Common myeloid progenitor, CD34-positive (primary cell): Measurements from ENCODE around the gene TOR4A.

Experiments
- CTCF ChIA-PET: fragments of 350-600 bp; sonication (Branson Sonifier 250); formaldehyde crosslinking; loops from one replicate; lab custom pipeline; 2021; ENCODE audit warnings: antibody characterized with exemption; lab: Charles Lee
- POLR2A ChIA-PET: fragments of 350-600 bp; sonication (Branson Sonifier 250); formaldehyde crosslinking; loops from one replicate; lab custom pipeline; 2021; ENCODE audit warnings: antibody characterized with exemption; lab: Charles Lee
- DNase-seq, 3 donors: peaks; one replicate each; pipeline versions ENCODE4 v3.0.0 to v3.0.0-alpha.2; 2013
- H3K27ac ChIP-seq, 2 experiments: 1 replicate in 1 of 2; 2 replicates in 1 of 2; pipeline ENCODE4 v1.7.0; 2013; ENCODE audit warnings: inconsistent platforms in 2 of 2, low read length in 2 of 2, mild to moderate bottlenecking in 2 of 2, low read depth in 1 of 2, moderate library complexity in 1 of 2; ENCODE audit not compliant: severe bottlenecking in 2 of 2, insufficient read depth in 1 of 2, poor library complexity in 1 of 2
- H3K27me3 ChIP-seq, 5 experiments: replicated peaks in 2 of 5; 1 replicate in 3 of 5; 2 replicates in 2 of 5; pipeline versions ENCODE4 v1.6.1 to v1.7.0; 2013; ENCODE audit warnings: low read length in 4 of 5, mild to moderate bottlenecking in 2 of 5, moderate library complexity in 2 of 5, inconsistent platforms in 1 of 5; ENCODE audit not compliant: insufficient read depth in 5 of 5, control insufficient read depth in 4 of 5
- H3K36me3 ChIP-seq, 4 experiments: 1 replicate in 2 of 4; 2 replicates in 2 of 4; pipeline versions ENCODE4 v1.6.1 to v1.7.0; 2013; ENCODE audit warnings: low read length in 3 of 4, control low read depth in 1 of 4, mild to moderate bottlenecking in 1 of 4; ENCODE audit not compliant: control insufficient read depth in 4 of 4, insufficient read depth in 4 of 4
- H3K4me1 ChIP-seq, 4 experiments: 1 replicate in 3 of 4; 2 replicates in 1 of 4; pipeline versions ENCODE4 v1.6.1 to v1.7.1; 2013; ENCODE audit warnings: low read length in 3 of 4, mild to moderate bottlenecking in 3 of 4, control low read depth in 1 of 4, inconsistent platforms in 1 of 4, moderate library complexity in 1 of 4; ENCODE audit not compliant: control insufficient read depth in 4 of 4, insufficient read depth in 4 of 4; ENCODE audit errors: control extremely low read depth in 1 of 4
- H3K4me3 ChIP-seq, 7 experiments: 1 replicate in 4 of 7; 2 replicates in 3 of 7; pipeline versions ENCODE4 v1.5.1 to v1.7.0; 2013; ENCODE audit warnings: mild to moderate bottlenecking in 7 of 7, low read length in 6 of 7, moderate library complexity in 6 of 7, inconsistent platforms in 2 of 7, low read depth in 2 of 7, control low read depth in 1 of 7; ENCODE audit not compliant: insufficient read depth in 4 of 7, control insufficient read depth in 1 of 7; ENCODE audit errors: extremely low read depth in 1 of 7
- H3K9me3 ChIP-seq, 5 experiments: 1 replicate in 4 of 5; 2 replicates in 1 of 5; pipeline versions ENCODE4 v1.6.1 to v1.7.1; 2013; ENCODE audit warnings: low read length in 4 of 5, mild to moderate bottlenecking in 2 of 5, inconsistent platforms in 1 of 5, low read depth in 1 of 5, moderate library complexity in 1 of 5; ENCODE audit not compliant: control insufficient read depth in 4 of 5, insufficient read depth in 2 of 5; ENCODE audit errors: control extremely low read depth in 1 of 5
- WGBS: methylation state at CpG from one replicate; pipeline ENCODE4 v1.1.5; 2013; ENCODE audit not compliant: insufficient coverage; 5-methylcytosine and 5-hydroxymethylcytosine counted together

TOR4A gene

DNA sequence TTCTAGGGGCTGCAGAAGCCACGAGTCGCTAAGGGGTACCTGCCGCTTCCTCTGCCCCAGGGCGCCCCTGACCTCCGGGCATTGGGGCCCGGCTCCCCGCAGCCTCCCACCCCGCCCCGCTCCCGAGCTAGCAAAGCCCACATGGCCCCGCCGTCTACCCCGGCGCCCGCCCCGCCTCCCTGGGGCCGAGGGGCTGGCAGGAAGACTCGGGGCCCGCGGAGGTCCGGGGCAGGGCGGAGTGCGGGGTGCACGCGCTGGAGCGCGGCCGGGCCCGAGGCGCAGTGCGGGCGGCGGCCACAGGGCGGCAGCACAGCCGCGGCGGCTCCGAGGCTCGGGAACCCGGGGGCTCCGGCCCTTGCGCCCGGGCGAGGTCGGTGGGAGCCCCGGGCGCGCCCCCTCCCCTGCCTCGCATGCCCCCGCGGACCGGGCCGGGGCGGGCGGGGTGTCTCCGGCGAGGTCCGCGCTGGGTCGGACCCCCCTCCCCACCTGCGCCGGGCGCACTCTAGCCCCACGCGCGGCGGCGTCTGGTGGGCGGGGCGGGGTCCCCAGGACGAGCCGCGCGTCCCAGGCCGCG, 17.8 kb downstream of the TOR4A start:
- 0% methylated on average over 62 of the region's 76 CpGs for WGBS
- Histone ChIP-seq H3K4me3 (peak overlapping the region; percentile 23 to 69 (median 56)), H3K27ac (no peak overlapping the region), H3K36me3 (no peaks in the 10 kb centered on the region), H3K27me3 (peaks cover 0 to 14% (median 0%) of the 10 kb centered on the region in 5 experiments), H3K4me1 (peaks cover 2 to 30% (median 28%) of the 10 kb centered on the region in 4 experiments), H3K9me3 (no peaks in the 10 kb centered on the region)
- ChIA-PET POLR2A (interaction anchor here (1.6 kb wide), 1 partner anchor 18 kb away, joined by 3 read pairs; the partner anchor contains the start of gene TOR4A), CTCF (no interaction called here)
- DNase-seq = peak in 2 of 3 donors; percentile 64 to 70

DNA sequence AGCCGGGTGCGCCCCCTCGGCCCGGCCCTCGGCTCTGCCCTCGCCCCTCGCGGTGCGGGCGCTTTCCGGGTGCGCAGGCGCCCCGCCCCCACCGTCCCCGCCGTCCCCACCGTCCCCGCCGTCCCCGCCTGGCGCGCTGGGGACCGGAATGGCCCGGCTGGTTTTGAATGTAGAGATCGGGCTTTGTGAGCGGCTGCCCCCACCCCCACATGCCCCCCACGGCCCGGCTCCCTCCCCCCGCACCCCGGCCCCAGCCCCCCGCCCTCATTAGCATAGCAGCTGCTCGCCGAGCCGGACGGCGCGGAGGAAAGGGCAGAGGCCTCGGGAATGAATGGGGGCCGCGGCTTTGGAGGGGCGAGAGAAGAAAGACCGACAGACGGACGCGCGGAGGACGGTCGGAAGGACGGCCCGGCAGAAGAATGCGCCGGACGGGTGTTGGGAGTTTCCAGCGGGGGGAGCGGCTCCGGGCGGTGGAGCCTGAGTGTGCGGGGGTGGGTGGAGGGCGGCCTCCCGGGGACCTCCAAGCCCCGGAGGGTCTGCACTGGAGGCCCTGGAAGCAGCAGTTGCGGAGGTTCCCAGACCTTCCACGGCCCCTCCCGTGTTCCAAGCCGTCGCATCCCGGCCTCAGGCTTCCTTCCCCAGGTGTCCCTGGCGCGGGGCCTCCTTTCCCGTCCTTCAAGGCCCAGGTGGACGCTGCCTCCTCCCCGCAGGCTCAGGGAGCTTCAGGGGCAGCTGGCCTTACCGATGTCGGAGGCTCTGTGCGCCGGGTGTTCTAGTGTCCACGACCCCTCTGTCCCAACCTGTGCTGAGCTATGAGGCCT, 18.5 kb downstream of the TOR4A start:
- WGBS = 22% methylated on average over 59 of the region's 78 CpGs
- DNase-seq = no peak
- no peak overlapping the region for H3K27ac ChIP-seq
- CTCF ChIA-PET = interaction anchor here (1.3 to 1.5 kb wide), 3 partner anchors 21 to 146 kb away, joined by 4 to 6 read pairs (median 5); no protein-coding TSS in a partner anchor
- H3K9me3 ChIP-seq = no peaks in the 10 kb centered on the region
- peak overlapping the region; percentile 23 to 69 (median 56) for H3K4me3 ChIP-seq
- H3K27me3 ChIP-seq = peaks cover 0 to 14% (median 0%) of the 10 kb centered on the region in 5 experiments
- H3K4me1 ChIP-seq = peaks cover 5 to 36% (median 35%) of the 10 kb centered on the region in 4 experiments
- H3K36me3 ChIP-seq = no peaks in the 10 kb centered on the region
- POLR2A ChIA-PET = no interaction called here

DNA sequence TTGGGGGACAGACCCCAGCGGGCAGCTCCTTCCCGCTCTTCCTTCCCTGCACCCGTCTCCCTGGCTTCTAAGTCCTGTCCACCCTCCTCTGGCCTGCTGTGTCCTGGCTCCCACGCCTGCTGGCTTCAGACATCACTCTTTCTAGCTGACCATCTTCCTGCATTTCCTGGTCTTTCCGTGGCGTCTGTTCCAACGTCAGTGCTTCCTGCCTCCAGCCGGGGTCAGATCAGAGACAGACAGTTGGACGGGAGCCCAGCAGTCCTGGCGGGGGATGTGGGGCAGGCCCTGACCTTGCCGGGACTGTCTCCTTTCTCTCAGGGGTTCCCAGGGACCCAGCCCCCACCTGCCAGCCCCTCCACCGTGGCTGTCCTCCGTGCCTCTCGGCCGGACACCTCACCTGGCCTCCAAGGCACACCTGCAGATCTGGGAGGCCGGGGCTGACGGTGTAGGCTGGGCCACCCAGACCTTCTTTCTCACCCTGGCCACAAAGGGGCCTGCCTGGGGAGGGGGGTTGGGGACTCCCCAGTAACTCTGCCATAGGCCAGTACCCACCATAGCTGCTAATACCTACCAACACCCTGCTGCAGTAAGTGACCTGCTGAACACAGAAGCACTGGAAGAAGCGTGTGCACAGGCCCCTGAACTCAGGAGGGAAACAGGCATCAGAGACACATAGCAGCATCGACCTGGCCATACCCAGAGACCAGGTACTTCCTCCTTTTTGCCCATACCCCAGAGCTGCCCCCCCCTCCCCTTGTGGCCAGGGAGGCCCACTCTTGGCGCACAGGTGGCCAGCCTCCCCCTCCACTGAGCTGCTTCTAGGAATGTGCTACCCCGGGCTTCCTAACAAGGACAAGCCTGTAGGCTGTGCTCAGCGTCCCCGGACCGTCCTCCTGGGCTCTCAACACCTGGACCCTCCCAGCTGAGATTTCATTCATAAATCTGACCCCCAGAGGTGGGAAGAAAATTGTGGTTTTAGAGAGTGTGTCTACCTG, 19.4 kb downstream of the TOR4A start:
- DNase-seq = peak in 1 of 3 donors; percentile 61
- no peak overlapping the region for H3K27ac ChIP-seq
- H3K4me3 ChIP-seq = no peak overlapping the region
- no peaks in the 10 kb centered on the region for H3K36me3 ChIP-seq
- POLR2A ChIA-PET = no interaction called here
- peaks cover 0 to 17% (median 3%) of the 10 kb centered on the region in 5 experiments for H3K27me3 ChIP-seq
- WGBS = 66% methylated on average over 11 of the region's 24 CpGs
- CTCF ChIA-PET = interaction anchor here (1.3 to 1.5 kb wide), 3 partner anchors 20 to 145 kb away, joined by 4 to 6 read pairs (median 5); no protein-coding TSS in a partner anchor
- no peaks in the 10 kb centered on the region for H3K9me3 ChIP-seq
- peaks cover 5 to 42% (median 42%) of the 10 kb centered on the region in 4 experiments for H3K4me1 ChIP-seq

DNA sequence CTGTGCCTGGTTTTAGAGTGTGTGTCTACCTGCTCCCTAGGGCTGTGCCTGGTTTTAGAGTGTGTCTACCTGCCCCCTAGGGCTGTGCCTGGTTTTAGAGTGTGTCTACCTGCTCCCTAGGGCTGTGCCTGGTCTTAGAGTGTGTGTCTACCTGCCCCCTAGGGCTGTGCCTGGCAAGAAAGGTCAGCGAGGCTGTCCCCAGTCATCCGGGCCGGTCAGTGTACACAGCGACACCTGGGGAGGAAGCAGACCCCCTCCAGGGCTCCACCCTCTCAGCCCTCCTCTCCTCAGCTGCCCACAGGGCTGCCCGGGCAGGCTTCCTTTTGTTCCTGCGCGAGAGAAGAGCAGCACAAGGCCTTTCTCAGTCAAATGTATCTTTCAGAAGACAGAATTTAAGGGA, 20.4 kb downstream of the TOR4A start:
- POLR2A ChIA-PET = no interaction called here
- H3K27me3 ChIP-seq = peaks cover 0 to 17% (median 3%) of the 10 kb centered on the region in 5 experiments
- peaks cover 5 to 48% (median 47%) of the 10 kb centered on the region in 4 experiments for H3K4me1 ChIP-seq

DNA sequence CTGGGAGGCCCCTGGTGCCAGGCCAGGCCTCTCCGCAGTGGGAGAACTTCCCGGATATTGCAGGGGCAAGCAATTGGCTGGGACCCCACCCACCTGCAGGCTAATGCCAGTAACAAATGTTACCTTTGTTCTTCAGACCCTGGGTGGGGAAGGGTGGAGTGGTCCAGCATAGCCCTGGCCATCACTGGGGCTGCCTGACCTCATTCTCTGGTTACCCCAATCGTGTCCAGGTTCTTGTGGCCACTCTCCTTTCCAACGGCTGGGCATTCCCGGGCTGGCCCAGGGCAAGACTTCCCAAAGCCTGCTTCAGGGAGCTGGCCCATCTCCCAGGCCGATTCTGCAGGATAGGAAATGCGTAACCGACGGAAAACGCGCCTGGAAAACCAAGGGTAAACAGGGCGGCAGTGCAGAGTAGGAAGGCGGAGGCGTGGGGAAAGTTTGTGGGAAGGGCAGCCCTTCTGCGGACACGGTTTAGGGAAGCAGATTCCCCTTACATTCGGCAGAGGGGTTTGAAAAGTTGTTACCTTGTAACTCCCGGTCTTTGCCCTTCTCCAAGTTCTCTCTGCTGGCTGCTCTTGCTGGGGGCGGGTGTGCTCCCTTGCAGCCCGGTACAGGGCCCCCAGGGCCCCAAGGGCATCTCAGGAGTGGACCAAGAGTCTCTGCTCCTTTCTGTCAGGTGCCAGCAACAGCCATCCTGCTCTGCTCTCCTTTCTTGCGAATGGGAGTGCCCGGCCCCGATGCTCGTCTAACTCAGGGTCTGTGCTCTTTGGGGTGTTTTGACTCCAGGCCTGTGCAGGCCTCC, 21.1 kb downstream of the TOR4A start:
- WGBS = 98% methylated on average over 24 of the region's 24 CpGs
- Histone ChIP-seq H3K9me3 (no peaks in the 10 kb centered on the region), H3K4me1 (peaks cover 5 to 54% (median 53%) of the 10 kb centered on the region in 4 experiments), H3K27ac (no peak overlapping the region), H3K27me3 (peaks cover 0 to 17% (median 3%) of the 10 kb centered on the region in 5 experiments), H3K36me3 (no peaks in the 10 kb centered on the region), H3K4me3 (no peak overlapping the region)
- DNase-seq = no peak
- ChIA-PET CTCF (interaction anchor here (1.6 kb wide), 1 partner anchor 12 kb away, joined by 4 read pairs; no protein-coding TSS in a partner anchor), POLR2A (no interaction called here)

More for the DNA sequence above, 20.4 kb downstream of the TOR4A start:
- H3K4me3 ChIP-seq = no peak overlapping the region
- H3K36me3 ChIP-seq = no peaks in the 10 kb centered on the region
- no peak for DNase-seq
- H3K9me3 ChIP-seq = no peaks in the 10 kb centered on the region
- no peak overlapping the region for H3K27ac ChIP-seq
- WGBS = 88% methylated on average over 7 of the region's 7 CpGs
- CTCF ChIA-PET = interaction anchor here (1.5 to 1.6 kb wide), 2 partner anchors 11 to 24 kb away, joined by 4 to 6 read pairs; no protein-coding TSS in a partner anchor

DNA sequence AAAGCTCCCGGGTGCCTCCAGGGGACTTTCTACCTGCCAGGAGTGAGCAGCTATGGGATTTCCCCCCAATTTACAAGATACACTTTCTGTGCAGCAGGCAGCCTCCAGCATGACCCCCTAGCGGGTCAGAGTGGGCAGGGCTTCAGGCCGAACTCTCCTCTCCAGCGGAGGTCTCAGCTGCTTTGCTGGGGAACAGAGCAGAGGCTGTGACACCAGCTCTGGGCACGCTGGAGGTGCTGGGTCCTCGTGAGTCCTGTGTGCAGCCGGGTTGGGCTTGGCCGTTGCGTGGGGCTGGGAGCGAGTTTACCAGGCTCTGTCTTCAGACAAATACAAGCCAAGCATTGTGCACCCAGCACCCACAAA, 21.7 kb downstream of the TOR4A start:
- H3K4me3 ChIP-seq = no peak overlapping the region
- H3K27me3 ChIP-seq = peaks cover 0 to 17% (median 3%) of the 10 kb centered on the region in 5 experiments
- POLR2A ChIA-PET = no interaction called here
- CTCF ChIA-PET = interaction anchor here (1.6 kb wide), 1 partner anchor 12 kb away, joined by 4 read pairs; no protein-coding TSS in a partner anchor
- no peak overlapping the region for H3K27ac ChIP-seq
- peaks cover 5 to 57% (median 55%) of the 10 kb centered on the region in 4 experiments for H3K4me1 ChIP-seq
- DNase-seq = no peak
- H3K36me3 ChIP-seq = no peaks in the 10 kb centered on the region
- no peaks in the 10 kb centered on the region for H3K9me3 ChIP-seq
- WGBS = 95% methylated on average over 9 of the region's 10 CpGs
